Measurements from ENCODE around the gene MYH14.

Gene MYH14

DNA sequence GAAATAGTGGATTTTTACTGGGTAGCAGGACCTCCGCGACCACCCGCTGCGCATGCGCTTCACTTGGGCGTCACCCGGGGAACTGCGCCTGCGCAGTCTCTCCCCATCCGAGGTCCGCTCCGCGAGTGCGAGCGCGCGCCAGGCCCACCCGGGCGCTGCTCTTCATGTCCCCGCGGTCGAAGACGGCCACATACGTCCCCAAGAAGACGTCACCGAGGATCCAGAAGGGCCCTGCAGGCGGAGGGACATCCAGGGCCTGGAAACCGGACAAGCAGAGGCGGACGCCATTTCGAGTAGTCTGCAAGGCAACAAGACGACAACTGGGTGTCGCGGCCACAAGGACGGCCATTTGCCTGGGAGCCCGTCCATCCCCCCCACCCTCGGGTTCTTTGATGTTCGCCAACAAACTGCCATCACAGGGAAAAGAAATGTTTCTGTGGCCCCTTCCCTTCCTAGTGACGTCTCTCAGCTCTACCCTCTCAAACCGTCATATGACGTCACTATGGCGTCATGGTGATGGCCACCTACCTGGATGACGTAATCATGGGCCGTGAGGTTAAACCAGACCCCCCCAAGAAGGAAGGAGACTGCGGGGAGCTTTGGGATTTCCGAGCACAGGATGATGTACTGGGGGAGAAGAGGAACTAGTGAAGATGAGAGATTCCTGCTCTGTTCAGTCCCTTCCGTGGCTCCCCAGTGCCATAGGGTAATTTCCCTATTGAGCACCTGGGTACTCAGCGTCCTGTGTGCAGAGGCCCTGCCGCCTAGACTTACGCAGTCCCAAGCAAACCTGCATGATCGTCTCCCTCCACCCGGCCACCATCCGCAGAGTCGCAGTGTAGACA, 155.3 kb downstream of the MYH14 start:
- peak; percentile 41 to 72 for DNase-seq (ENCODE audit: low read depth in 2 of 2, low spot score in 1 of 2)

DNA sequence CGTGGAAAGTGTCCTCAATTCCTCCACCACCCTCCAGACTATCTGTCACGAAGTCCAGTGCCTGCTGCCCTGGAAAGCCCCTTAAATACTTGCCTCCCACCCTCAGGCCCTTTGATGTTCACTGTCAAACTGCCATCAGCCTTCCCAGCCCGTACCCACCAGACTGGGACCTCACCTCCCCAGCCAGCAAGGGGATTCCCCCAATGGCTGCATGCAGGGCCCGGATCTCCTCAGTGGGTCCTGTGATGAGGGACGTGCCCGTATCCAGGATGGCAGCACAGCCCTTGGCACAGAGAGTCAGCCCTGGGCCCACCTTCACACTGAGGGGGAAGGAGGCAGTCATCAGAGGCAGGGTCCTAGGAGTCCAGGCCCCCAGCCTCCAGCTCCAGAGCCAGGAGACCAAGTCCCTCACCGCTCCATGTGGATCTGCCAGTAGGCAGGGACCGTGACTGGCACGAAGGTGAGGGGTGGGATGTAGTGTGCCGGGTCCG, 156.0 kb downstream of the MYH14 start:
- no peak for DNase-seq (ENCODE audit: low read depth in 2 of 2, low spot score in 1 of 2)

Measured in stimulated activated CD8-positive, alpha-beta memory T cell treated with anti-CD3 and anti-CD28 coated beads, Interleukin-4, amount 100 ng/mL, for 1 hour (primary cell).